Fibroblast of lung (primary cell): ENCODE measurements around the gene NEK2. TPM values are rescaled to one million over a fixed set of nuclear protein-coding genes. Genes with fewer than 3 reads are reported as not detected.

Experiments used
- DNase-seq, 2 donors: peaks; one replicate each; pipeline versions ENCODE4 v3.0.0 to v3.0.0-alpha.2; 2010; ENCODE audit warnings: low read depth in 2 of 2
- H2AFZ ChIP-seq: 2 replicates; pipeline ENCODE4 v1.5.1; 2012; ENCODE audit warnings: low read length, control low read depth, inconsistent platforms
- H3K27ac ChIP-seq: 2 replicates; pipeline ENCODE4 v1.5.1; 2011; ENCODE audit warnings: low read length, control low read depth; ENCODE audit not compliant: insufficient read depth
- H3K27me3 ChIP-seq: 2 replicates; pipeline ENCODE4 v1.5.1; 2011; ENCODE audit warnings: mild to moderate bottlenecking, low read length; ENCODE audit not compliant: control insufficient read depth, insufficient read depth
- H3K36me3 ChIP-seq: 2 replicates; pipeline ENCODE4 v1.5.1; 2011; ENCODE audit warnings: low read length; ENCODE audit not compliant: control insufficient read depth, insufficient read depth
- H3K4me1 ChIP-seq: 2 replicates; pipeline ENCODE4 v1.5.1; 2011; ENCODE audit warnings: low read length; ENCODE audit not compliant: control insufficient read depth, insufficient read depth; ENCODE audit errors: extremely low read depth
- H3K4me2 ChIP-seq: 2 replicates; pipeline ENCODE4 v1.5.1; 2011; ENCODE audit warnings: low read length, control low read depth; ENCODE audit not compliant: insufficient read depth; ENCODE audit errors: extremely low read depth
- H3K4me3 ChIP-seq, 4 experiments: fragments of 200-600 bp in 1 of 4; sonication (generic) in 1 of 4; replicated peaks in 1 of 4; 2 replicates each; pipeline ENCODE4 v1.5.1; 2011 to 2016; ENCODE audit warnings: low read length in 4 of 4, low read depth in 3 of 4, mild to moderate bottlenecking in 3 of 4, control low read depth in 2 of 4, inconsistent platforms in 1 of 4, mixed read lengths in 1 of 4; ENCODE audit not compliant: insufficient read depth in 1 of 4; ENCODE audit errors: control extremely low read depth in 1 of 4
- H3K79me2 ChIP-seq: 2 replicates; pipeline ENCODE4 v1.5.1; 2012; ENCODE audit warnings: mild to moderate bottlenecking, low read length, inconsistent platforms; ENCODE audit not compliant: control insufficient read depth, insufficient read depth
- H3K9ac ChIP-seq: 2 replicates; pipeline ENCODE4 v1.5.1; 2011; ENCODE audit warnings: mild to moderate bottlenecking, low read length, control low read depth; ENCODE audit not compliant: insufficient read depth
- H3K9me3 ChIP-seq: 2 replicates; pipeline ENCODE4 v1.5.1; 2012; ENCODE audit warnings: low read depth, low read length; ENCODE audit not compliant: control insufficient read depth, insufficient read depth
- H4K20me1 ChIP-seq: 2 replicates; pipeline ENCODE4 v1.5.1; 2011; ENCODE audit warnings: low read length; ENCODE audit not compliant: control insufficient read depth, insufficient read depth; ENCODE audit errors: extremely low read depth
- EZH2 ChIP-seq: IDR thresholded peaks from 2 replicates; pipeline ENCODE4 v1.5.1; 2012; ENCODE audit warnings: low read length, control low read depth, mild to moderate bottlenecking; ENCODE audit errors: missing control alignments
- polyA plus RNA-seq, 2 donors: library from polyadenylated mRNA; depleted of rRNA in 1 of 2; stranded (reverse) in 1 of 2; unstranded in 1 of 2; fragments of >200 nt; gene quantifications; 2 replicates each; pipeline ENCODE4 v1.2.1, GENCODE V29; 2011 to 2012; ENCODE audit warnings: missing spikeins in 1 of 2
- total RNA-seq: library from RNA; depleted of rRNA; stranded (reverse); fragments of >200 nt; gene quantifications from 2 replicates; pipeline ENCODE4 v1.2.1, GENCODE V29; 2014
- TF ChIP-seq, protein P1 (sequence below), 2 donors: IDR thresholded peaks in 1 of 2; conservative IDR thresholded peaks in 1 of 2; 1 replicate in 1 of 2; 2 replicates in 1 of 2; pipeline ENCODE4 v1.5.1; 2011 to 2012; ENCODE audit warnings: low read length in 2 of 2, control low read depth in 1 of 2, inconsistent platforms in 1 of 2, low read depth in 1 of 2, mild to moderate bottlenecking in 1 of 2

Gene NEK2
- total and polyA plus RNA-seq, 2 donors (not counting 1 experiment from before 2014, with no cell fraction given) = 6.8 to 12.7 TPM

- no peak overlapping the region for H3K4me2 ChIP-seq
Observed at GRCh38 chr1:211713231-211713630, 37.8 kb upstream of the NEK2 start.

DNA sequence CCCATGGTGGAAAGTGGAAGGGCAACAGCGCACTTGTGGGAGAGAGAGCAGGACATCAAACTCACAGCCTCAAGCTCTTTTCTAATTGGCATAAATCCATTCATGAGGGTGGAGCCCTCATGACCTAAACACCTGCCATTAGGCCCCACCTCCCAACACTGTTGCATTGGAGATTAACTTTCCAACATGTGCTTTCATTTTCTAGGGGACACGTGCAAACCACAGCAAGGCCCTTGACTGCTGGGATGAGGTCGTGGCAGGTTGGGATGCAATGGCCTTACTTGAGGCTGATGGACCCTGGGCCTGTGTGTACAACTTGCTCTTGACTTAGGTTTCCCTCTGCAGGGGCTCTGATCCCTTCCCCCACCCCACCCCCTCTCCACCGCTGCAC is 35.9 kb upstream of the NEK2 start:
- Histone ChIP-seq H3K36me3 (no peaks in the 10 kb centered on the region), H3K79me2 (no peaks in the 10 kb centered on the region), H3K9me3 (no peaks in the 10 kb centered on the region), H3K9ac (no peak overlapping the region), H3K4me1 (no peaks in the 10 kb centered on the region), H3K27me3 (no peaks in the 10 kb centered on the region), H3K4me2 (no peak overlapping the region), H3K27ac (no peak overlapping the region), H4K20me1 (no peaks in the 10 kb centered on the region), H3K4me3 (no peak overlapping the region), H2AFZ (no peak overlapping the region)
- no peak for DNase-seq
- TF ChIP-seq EZH2 = no peak
- TF ChIP-seq, protein P1, sequence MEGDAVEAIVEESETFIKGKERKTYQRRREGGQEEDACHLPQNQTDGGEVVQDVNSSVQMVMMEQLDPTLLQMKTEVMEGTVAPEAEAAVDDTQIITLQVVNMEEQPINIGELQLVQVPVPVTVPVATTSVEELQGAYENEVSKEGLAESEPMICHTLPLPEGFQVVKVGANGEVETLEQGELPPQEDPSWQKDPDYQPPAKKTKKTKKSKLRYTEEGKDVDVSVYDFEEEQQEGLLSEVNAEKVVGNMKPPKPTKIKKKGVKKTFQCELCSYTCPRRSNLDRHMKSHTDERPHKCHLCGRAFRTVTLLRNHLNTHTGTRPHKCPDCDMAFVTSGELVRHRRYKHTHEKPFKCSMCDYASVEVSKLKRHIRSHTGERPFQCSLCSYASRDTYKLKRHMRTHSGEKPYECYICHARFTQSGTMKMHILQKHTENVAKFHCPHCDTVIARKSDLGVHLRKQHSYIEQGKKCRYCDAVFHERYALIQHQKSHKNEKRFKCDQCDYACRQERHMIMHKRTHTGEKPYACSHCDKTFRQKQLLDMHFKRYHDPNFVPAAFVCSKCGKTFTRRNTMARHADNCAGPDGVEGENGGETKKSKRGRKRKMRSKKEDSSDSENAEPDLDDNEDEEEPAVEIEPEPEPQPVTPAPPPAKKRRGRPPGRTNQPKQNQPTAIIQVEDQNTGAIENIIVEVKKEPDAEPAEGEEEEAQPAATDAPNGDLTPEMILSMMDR (conservative IDR thresholded peaks at IDR 0.05 in 1 of 2, IDR thresholded peaks at IDR 0.05 in 1 of 2; ENCODE audit: low read depth in 1 of 2, low read length in 2 of 2) = no peak

More at GRCh38 chr1:211713231-211713630, 37.8 kb upstream of the NEK2 start:
- Histone ChIP-seq H3K4me1 (no peaks in the 10 kb centered on the region), H3K9me3 (no peaks in the 10 kb centered on the region), H2AFZ (no peak overlapping the region), H3K36me3 (no peaks in the 10 kb centered on the region), H3K9ac (no peak overlapping the region), H3K79me2 (no peaks in the 10 kb centered on the region), H3K27me3 (no peaks in the 10 kb centered on the region), H4K20me1 (no peaks in the 10 kb centered on the region), H3K4me3 (no peak overlapping the region), H3K27ac (no peak overlapping the region)
- TF ChIP-seq EZH2 = no peak
- TF ChIP-seq, protein P1 (conservative IDR thresholded peaks at IDR 0.05 in 1 of 2, IDR thresholded peaks at IDR 0.05 in 1 of 2; ENCODE audit: low read depth in 1 of 2, low read length in 2 of 2) = no peak
- DNase-seq = no peak

- no peaks in the 10 kb centered on the region for H3K36me3 ChIP-seq
- H3K4me2 ChIP-seq = no peak overlapping the region
- no peaks in the 10 kb centered on the region for H3K79me2 ChIP-seq
- no peak overlapping the region for H3K4me3 ChIP-seq
- no peak for DNase-seq
- H3K4me1 ChIP-seq = no peaks in the 10 kb centered on the region
- no peak overlapping the region for H3K27ac ChIP-seq
- TF ChIP-seq EZH2 = no peak
- TF ChIP-seq, protein P1 (conservative IDR thresholded peaks at IDR 0.05 in 1 of 2, IDR thresholded peaks at IDR 0.05 in 1 of 2; ENCODE audit: low read depth in 1 of 2, low read length in 2 of 2) = no peak
- H3K9me3 ChIP-seq = no peaks in the 10 kb centered on the region
- H3K27me3 ChIP-seq = no peaks in the 10 kb centered on the region
- no peak overlapping the region for H2AFZ ChIP-seq
- H3K9ac ChIP-seq = no peak overlapping the region
- H4K20me1 ChIP-seq = no peaks in the 10 kb centered on the region
Observed at GRCh38 chr1:211710566-211711314, 35.3 kb upstream of the NEK2 start.
